Measurements from ENCODE around the gene PKNOX2.

DNA sequence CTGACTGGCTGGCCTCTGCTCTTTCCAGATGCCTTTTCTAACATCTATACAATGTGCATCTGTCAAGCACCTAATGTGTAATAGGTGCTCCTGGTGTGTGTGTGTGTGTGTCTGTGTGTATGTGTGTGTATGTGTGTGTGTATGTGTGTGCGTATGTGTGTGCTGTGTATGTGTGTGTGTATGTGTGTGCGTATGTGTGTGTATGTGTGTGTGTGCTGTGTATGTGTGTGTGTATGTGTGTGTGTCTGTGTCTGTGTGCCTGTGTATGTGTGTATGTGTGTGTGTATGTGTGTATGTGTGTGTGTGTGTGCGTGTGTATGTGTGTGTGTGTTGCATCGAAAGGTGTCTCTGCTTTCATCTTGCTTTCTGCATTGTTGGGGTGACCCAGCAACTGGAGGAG, 57.9 kb downstream of the PKNOX2 start:
- TF ChIP-seq JUN (IDR thresholded peaks at IDR 0.05; ENCODE audit: borderline replicate concordance, low read depth, low read length) = no peak
- TF ChIP-seq JUN (CRISPR knock-in tag; IDR thresholded peaks at IDR 0.05; ENCODE audit: borderline replicate concordance) = no peak
- no peak for TF ChIP-seq NR2C2 (CRISPR knock-in tag; IDR thresholded peaks at IDR 0.05)
- no peak for TF ChIP-seq NR2C2 (tag; IDR thresholded peaks at IDR 0.05)
- TF ChIP-seq ZBTB1 (CRISPR knock-in tag; IDR thresholded peaks at IDR 0.05; ENCODE audit: borderline replicate concordance, low read depth) = no peak
- TF ChIP-seq SRSF9 (IDR thresholded peaks at IDR 0.05; ENCODE audit: borderline replicate concordance, low read depth, low read length) = no peak
- TF ChIP-seq, protein P1, sequence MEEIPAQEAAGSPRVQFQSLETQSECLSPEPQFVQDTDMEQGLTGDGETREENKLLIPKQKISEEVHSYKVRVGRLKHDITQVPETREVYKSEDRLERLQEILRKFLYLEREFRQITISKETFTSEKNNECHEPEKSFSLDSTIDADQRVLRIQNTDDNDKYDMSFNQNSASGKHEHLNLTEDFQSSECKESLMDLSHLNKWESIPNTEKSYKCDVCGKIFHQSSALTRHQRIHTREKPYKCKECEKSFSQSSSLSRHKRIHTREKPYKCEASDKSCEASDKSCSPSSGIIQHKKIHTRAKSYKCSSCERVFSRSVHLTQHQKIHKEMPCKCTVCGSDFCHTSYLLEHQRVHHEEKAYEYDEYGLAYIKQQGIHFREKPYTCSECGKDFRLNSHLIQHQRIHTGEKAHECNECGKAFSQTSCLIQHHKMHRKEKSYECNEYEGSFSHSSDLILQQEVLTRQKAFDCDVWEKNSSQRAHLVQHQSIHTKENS (CRISPR knock-in tag; IDR thresholded peaks at IDR 0.05) = no peak
- TF ChIP-seq ZNF121 (CRISPR knock-in tag; conservative IDR thresholded peaks at IDR 0.05) = no peak
- no peak for TF ChIP-seq DPF2 (IDR thresholded peaks at IDR 0.05)
